NCI-H187 treated with DMSO at 0.1 percent for 48 hours (cell line): ENCODE results near the gene TNFRSF25.
"Not testable (repeated sequence)": the region's sequence is repeated elsewhere in the genome, so short reads cannot be mapped to it uniquely, and the experiment has no call there.

Experiments used
- DNase-seq: peaks from one replicate; lab custom pipeline; 2025; lab: John Stamatoyannopoulos, UW

TNFRSF25 gene

DNA sequence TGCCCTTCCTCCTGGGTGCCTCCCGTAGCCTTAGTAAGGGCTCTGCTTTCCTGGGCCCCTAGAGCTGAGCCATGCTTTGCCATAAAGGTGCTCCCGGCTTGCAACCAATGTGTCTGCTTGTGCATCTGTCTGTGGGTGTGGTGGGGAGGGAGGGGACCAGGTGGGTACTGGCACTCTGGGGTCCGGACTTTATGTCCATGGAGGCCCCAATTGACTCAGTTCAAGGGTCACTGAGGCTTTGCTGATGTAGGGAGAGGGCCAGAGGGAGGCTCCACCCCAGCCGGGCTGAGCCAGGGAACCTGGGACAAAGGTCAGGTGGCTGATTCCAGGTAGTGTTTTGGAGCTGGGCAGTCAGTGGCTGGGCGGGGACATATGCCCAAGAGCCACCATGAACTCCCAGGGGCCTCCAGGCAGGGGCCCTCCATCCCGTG, 15.0 kb downstream of the TNFRSF25 start:
- no peak for DNase-seq

DNA sequence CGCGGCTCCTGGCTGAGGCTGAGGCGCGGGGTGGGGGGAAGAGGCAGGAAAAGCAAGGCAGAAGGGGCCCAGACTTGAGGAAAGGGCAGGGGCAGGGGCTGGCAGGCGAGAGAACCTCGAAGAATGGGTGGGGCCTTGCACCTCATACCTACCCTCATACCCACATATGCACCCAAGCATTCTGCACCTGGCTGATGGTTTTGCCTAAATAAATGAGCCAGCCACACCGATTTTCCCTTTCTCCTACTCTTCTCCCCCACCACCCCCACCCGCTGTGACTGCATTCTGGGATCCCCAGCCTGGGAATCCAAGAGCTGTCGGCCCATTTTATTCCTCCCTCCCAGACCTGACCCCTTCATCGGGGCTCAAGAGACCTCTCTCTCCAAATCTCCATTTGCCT, 15.5 kb downstream of the TNFRSF25 start:
- DNase-seq: not testable (repeated sequence)

DNA sequence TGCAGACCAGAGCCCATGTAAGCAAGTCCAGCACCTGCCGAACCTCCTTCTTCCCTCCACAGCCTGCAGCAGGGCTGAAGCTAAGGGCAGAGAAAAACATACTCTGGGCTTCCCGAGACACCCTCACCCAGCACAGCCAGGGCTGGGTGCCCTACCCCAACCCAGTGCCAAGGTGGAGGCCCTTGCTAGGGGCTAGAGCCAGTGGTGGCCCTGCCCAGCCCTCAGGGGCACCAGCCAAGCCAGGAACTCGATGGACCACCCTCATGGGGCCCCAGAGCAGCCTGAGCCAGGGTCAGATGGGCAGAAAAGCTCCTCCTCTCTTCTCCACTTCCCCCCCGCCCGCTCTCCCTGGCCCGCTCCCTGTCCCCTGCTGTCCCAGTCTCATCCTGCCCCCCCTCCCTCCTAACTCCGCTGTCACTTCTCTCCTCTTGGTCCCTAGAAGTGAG, 15.9 kb downstream of the TNFRSF25 start:
- DNase-seq: no peak

DNA sequence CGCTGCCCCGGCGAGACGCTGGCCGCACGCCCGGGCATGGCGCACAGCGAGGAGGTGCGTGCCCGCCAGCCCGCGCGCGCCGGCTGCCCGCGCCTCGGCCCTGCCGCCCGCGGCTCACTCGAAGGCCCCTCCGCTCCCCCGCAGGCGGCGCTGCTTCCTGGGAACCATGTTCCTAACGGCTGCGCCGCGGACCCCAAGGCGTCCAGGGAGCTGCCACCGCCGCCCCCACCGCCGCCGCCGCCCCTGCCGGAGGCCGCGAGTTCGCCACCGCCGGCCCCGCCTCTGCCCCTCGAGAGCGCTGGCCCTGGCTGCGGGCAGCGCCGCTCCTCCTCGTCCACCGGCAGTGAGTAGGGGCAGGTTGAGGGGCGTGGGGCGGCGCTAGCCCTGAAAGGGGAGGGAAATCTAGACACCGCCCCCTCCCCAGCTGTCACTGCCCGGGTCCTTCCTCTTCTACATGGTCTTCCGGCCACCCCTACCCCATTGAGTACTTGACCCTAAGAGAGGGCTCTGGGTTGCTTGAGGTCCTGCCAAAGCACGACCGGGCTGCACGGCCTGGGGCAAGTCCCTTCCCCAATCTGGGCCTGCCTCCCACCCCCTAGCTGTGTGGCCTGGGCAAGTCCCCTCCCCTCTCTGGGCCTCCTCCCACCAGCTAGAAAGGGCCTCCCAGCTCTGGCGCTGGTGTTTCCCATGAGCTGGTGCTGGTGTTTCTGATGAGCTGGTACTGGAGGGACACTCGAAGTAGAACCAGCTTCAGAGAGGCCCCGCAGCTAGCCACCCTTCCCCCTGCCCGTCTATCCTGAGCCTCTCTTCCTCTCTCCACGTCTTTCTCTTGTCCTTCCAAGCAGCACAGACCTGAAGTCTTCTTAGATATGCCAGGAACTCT, 17.0 kb downstream of the TNFRSF25 start:
- DNase-seq: no peak

DNA sequence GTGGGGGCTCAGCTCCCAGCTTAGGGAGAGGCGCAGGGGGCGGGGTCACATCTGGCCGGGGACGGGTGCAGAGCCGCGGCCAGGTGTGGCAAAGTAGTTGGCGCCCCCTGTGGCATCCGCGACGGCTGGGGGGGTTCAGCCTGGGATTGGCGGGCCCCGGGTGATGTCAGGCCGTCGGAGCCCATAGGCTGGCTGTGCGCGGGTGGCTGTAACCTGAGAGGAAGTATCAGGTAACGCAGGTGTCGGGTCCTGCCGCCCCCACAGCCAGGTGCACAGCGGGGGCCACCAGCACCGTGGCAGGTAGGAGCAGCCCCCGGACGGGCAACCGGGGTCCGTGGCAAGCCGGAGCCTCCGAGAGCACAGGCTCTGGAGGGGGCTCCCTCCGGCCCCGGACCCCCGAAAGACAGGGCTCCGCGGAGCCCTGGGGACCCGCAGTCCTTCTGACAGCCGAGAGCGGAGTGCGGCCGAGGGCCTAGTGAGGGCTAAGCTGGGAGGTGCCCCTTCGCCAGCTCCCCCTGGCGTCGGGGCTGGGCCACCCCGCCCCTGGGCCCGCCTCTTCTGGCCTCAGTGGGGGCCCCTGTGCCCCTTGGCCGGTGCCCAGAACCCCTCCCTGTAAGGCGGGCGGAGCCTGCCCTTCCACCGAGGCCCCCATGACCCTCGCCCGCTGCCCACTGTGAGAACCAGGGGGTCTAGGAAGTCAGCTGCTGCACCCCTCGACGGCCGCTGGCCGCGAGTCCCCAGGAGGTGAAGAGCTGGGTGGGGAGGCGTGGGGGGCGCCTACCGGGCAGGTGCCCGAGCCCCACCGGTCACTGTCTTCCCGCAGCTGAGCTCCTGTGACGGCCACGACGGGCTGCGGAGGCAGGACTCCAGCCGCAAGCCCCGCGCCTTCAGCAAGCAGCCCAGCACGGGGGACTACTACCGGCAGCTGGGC, 17.9 kb downstream of the TNFRSF25 start:
- no peak for DNase-seq

DNA sequence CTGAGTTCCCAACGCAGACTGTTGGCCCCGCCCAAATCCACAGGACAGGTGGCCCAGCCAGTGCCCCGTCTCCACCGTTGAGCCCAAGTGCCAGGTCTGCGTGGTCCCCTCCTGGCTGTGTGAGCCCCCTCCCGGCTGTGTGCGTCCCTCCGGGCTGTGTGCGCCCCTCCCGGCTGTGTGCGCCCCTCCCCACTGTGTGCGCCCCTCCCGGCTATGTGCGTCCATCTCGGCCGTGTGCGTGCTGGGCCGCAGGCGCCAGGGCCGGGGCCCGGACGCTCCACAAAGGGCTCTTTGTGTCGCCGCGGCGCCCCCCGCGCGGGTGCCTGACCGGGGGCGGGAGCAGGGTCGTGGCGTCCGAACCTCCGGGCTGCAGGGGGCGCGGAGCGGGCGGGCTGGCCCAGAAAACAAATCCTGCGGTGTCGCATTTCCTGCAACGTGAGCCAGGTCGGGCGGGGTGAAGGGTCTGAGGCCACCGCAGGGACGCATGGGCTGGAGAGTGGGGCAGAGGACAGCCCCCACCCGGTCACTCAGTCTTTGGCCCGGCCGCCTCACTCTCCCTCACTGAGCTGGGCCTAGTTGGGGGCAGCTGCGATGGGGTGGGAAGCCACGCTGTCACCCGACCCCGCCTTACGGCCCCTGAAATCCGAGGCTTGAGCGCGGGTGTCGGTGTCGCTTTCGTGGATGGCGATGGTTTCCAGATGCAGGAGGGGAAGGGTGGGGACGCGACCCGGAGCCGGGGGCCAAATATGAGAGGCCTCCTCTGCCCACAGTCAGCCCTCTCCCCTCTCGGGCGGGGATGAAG, 18.8 kb downstream of the TNFRSF25 start:
- DNase-seq: no peak

DNA sequence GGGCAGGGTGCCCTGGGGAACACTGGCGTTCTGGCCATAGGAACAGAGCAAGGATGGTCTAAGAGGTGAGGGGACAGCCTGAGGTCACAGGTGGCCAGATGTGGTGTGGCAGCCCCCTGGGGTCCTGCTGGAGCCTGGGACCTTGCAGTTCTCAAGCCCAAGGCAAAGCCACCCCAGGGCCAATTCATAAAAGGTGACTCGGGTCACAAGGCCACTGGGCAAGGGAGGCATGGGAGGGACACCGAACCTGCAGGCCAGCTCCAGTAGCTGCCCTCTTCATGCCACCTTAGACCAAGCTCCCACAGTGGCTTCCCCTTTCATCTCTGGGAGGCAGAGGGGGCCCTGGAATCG, 19.3 kb downstream of the TNFRSF25 start:
- DNase-seq: no peak

DNA sequence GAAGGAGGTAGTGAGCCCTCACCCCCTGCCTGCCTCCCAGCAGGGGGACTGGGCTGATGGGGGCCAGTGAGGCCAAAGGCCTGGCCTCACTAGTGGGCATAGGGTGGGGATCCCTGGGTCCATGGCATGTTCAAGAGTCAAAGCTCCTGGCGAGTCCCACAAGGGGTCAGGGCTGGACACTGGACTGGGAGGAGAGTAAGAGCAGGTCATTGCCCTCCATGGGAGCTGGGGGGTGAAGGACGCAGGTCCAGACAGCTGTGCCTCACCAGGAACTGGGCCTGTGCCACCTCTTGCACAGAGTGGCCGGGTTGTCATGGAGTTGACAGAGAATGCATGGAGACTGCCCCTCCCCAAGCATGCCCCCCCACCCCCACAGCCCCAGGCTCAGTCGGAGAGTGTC, 20.0 kb downstream of the TNFRSF25 start:
- not testable (repeated sequence) for DNase-seq

DNA sequence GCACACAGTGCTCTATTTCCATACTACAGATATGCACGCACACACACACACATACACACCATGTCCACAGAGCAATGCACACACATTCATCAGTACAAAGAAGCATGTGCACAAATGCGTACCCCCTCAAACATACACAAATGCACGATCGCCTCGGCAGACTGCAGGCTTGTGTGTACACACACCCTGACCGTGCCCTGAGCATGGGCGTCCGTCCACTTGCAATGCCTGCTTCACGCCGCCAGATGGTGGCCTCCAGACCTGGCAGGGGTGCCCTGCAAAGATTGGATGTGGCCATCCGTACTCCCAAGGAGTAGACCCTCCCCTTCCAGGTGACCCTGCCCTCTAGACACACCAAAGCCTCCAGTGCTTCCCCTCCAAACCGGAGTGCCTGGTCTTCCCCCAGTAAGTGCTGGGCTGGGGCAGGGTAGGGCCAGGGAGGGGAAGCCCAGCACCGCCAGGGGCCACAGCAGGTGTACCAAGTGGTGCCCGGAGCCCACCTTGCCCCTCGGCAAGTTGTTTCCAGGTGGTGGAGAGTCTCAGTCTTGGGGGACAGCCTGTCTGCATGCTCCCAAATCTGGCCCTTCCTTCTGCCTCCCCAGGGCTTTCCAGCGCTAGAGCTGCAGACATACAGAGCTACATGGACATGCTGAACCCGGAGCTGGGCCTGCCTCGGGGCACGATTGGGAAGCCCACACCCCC, 20.8 kb downstream of the TNFRSF25 start:
- no peak for DNase-seq

DNA sequence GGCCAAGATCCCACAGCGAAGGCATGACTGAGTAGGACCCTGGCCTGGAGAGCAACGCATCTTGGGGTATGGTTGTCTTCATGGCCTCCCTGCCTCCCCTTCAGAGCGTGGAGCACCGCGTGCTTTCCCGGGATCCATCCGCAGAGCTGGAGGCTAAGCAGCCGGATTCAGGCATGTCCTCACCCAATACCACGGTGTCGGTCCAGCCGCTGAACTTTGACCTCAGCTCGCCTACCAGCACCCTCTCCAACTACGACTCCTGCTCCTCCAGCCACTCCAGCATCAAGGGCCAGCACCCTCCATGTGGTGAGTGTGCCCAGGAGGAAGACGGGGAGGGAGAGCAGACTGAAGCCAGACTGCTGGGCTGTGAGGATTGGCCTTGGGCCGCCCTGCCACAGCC, 21.6 kb downstream of the TNFRSF25 start:
- no peak for DNase-seq

DNA sequence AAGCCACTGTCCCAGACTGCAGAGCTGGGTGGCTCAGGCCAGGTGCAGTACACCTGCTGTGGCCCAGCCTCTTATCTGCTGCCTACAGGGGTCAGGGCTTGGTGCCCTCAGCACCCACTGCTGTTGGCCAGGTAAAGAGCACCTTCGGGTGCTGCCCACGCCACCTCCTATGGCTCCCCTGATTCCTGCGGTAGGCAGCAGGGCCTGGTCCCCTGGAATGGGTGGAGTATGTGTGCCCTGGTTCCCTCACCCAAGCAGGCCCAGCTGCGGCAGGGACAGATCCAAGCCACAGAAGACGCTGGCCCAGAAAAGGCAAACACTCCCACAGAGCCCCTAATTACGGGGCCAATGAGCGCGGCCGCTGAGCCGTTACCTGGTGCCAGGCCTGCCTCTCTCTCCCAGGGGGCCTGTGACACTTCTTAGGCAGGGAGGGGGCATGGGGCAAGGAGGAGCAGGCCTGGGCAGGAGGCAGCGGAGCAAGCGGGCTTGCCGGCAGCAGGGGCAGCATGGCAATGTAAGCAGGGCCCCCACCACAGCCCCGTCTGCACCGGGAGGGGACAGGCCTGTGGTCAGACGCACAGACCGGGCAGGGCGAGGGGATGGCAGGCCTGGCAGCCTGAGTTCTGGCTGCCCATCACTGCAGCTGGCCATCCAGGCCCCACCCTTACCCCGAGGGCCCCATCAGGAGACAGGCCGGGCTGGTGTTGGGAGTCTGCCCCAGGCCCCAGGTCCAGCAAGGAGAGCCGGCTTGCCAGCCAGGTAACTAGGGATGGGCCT, 22.4 kb downstream of the TNFRSF25 start:
- no peak for DNase-seq

DNA sequence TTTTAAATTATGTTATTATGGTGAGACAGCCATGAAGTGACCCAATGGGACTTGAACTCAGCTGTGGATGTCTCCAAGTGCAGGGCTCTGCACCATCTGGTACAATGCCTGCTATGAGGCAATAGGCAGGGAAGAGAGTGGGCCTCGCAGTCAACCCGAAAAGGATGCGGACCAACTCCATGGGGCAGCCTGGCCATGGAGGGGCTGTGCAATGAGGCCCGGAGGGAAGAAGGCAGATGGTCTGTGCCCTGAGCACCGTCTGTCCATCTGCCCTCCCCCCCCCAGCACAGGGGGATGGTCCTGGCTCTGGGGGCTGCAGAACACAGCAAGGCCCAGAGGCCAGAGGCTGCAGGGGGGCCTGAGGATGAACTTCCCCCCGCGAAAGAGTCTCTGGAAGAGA, 24.4 kb downstream of the TNFRSF25 start:
- no peak for DNase-seq

DNA sequence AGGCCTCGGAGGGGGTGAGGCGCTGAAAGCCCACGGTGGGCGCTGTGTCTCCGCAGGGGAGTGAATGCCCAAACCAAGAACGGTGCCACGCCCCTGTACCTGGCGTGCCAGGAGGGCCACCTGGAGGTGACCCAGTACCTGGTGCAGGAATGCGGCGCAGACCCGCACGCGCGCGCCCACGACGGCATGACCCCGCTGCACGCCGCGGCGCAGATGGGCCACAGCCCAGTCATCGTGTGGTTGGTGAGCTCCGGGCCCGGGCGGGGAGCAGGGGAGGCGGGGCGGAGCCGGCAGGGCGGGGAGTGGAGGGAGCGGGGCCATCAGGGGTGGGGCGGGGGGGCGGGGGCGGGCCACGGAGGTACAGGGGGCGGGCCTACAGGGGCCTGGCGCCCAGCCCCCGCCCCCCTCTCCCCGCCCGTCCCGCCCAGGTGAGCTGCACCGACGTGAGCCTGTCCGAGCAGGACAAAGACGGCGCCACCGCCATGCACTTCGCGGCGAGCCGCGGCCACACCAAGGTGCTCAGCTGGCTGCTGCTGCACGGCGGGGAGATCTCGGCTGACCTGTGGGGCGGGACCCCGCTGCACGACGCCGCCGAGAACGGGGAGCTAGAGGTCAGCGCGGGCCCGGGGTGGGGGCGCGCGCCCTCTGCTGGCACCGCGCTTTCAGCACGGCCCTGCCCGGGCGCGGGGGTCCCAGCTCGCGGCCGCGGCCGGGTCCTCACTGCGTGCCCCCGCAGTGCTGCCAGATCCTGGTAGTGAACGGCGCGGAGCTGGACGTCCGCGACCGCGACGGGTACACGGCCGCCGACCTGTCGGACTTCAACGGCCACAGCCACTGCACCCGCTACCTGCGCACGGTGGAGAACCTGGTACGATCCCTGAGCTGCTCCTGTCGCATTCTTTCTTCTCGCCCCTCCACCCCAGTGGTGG, 25.5 kb downstream of the TNFRSF25 start:
- DNase-seq: no peak

DNA sequence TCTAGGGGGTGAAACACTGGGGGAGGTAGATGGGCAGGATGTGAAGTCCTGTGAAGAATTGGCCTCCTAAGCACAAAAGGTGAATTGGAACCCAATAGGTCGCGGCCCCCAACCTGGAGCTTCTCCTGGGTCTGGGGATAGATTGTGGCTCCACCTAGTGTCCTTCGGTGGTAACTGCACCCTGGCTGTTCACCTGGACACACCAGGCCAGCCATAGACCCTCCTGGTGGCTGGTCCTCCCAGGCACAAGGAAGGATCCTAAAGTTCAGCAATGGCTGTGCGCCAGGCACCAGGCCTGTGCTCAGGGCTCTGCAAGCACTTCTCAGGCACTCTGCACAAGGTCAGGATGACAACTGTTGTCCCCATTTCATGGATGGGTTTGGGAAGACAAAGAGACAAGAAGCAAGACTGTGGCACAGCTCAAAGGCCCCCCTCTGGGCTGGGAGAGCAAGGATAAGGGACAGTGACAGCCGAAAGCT, 27.9 kb downstream of the TNFRSF25 start:
- DNase-seq: peak; percentile 54

DNA sequence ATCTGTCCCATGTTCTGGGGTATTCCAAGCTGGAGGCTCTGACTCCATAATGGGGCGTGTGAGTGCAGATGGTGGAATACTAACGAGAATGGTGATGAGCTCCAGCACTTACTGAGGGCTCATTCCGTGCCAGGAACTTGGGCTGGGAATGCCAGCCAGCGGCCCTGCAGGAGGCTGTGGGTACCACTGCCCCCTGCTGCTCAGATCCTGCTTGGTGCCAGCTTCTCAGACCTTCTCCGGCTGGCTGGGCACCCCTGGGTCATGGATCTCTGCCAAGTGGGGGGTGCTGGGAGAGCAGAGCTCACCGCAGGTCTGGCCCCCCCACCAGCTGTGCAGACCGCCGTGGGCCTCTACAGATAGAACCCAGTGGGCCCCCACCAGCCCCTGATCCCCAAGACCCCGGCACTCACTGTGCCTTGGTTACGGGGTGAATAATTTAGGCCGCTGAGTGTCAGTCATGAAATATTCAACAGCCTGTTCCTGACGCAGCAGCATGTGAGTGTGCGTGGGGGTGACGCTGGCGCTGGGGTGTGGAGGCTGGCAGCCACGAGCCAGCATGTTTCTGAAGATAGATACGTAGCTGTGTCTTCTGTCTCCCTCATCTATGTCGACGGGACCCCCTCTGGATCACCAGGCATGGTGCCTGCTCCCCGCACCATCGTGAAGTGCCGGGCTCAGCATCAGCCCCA, 28.8 kb downstream of the TNFRSF25 start:
- DNase-seq: not testable (repeated sequence)

DNA sequence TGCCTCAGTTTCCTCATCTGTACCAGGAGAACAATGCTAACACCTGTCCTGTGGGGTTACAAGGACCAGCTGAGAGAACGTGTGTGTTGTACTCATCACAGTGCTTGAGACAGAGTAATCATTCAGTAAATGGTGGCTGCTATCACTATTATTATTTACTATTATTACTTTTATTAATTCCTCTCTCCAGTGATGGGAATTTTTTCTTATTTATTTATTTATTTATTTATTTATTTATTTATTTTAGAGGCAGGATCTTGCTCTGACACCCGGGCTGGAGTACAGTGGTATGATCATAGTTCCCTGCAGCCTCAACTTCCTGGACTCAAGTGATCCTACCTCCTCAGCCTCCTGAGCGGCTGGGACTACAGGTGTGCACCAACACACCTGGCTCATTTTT, 29.7 kb downstream of the TNFRSF25 start:
- not testable (repeated sequence) for DNase-seq

DNA sequence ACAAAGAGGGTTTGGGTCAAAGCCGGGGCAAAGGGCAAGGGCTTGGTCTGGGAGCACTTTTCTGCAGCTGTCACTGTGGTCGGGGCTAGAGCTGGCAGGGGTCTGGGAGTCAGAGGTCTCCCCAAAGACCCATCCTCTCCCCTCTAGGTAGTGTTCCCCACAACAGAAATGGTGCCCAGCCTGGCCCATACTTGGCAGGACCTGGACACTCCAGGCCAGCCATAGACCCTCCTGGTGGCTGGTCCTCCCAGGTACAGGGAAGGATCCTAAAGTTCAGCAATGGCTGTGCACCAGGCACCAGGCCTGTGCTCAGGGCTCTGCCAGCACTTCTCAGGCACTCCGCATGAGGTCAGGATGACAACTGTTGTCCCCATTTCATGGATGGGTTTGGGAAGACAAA, 30.4 kb downstream of the TNFRSF25 start:
- no peak for DNase-seq

DNA sequence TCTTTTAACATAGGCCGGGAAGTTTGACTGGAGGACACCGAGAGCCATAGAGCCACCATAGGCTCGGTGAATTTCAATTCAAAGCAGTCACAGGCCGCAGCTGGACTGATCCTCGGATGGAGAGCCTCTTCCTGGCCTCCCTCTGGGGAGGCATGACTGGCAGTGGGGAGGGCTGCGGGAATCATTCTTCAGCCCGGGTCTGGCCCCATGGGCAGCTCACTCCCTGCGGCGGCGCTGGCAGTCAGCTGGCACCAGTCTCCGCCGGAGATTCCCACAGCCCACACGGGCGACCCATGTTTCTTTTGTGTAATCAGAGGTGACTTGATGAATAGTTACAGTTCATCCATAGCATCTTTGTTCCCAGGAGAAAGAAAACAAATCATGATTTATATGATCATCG, 30.8 kb downstream of the TNFRSF25 start:
- DNase-seq: no peak

DNA sequence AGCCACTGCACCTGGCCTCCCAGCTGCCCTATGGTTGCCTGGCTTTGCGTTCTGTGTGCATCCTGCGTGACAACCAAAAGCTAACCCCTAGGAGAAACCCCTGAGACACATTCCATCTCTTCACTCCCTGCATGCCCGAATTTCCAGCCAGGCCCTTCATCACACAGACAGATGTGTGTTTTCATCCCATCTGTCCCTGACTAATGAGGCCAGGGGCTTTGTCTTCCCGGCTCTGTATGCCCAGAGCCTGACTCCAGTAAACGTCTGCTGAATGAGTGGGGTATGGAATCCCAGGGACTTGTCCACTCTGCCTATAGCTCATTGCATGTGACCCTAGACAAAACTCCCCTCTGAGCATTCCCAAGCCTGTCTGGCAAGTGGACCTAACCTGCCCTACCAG, 31.8 kb downstream of the TNFRSF25 start:
- no peak for DNase-seq
